PC-9 (cell line): Measurements from ENCODE around the gene NEURL1B. TPM values are rescaled to one million over a fixed set of nuclear protein-coding genes. Genes with fewer than 3 reads are reported as not detected.
A peak's percentile ranks its signal among the peaks of the same experiment; 100 is the strongest.

Source experiments
- BruUV-seq: library from RNA; stranded (reverse); fragments of 400-500 nt; replicated peaks from 2 replicates; lab custom pipeline; 2021; lab: Mats Ljungman, UMichigan
- CTCF ChIA-PET: fragments of 300-600 bp; sonication (Branson Sonifier 250); formaldehyde crosslinking; loops from one replicate; lab custom pipeline; 2022; ENCODE audit warnings: antibody characterized with exemption; lab: Charles Lee
- POLR2A ChIA-PET: fragments of 300-600 bp; sonication (Branson Sonifier 250); formaldehyde crosslinking; loops from one replicate; lab custom pipeline; 2022; ENCODE audit warnings: antibody characterized with exemption; ENCODE audit not compliant: unreplicated experiment; lab: Charles Lee
- DNase-seq, 2 experiments: peaks; one replicate each; pipeline versions ENCODE4 v3.0.0 to v3.0.0-alpha.2; 2015 to 2022; ENCODE audit warnings: mixed read lengths in 1 of 2
- H2AFZ ChIP-seq: fragments of 200-600 bp; sonication (generic); 2 replicates; pipeline ENCODE4 v1.8.1; 2017; ENCODE audit warnings: antibody characterized with exemption
- H3F3A ChIP-seq: fragments of 200-600 bp; sonication (generic); 2 replicates; pipeline ENCODE4 v1.8.1; 2017; ENCODE audit warnings: antibody characterized with exemption, mild to moderate bottlenecking, low read depth; ENCODE audit not compliant: insufficient read depth
- H3K27ac ChIP-seq: fragments of 200-600 bp; sonication (generic); 2 replicates; pipeline ENCODE4 v1.6.1; 2016; ENCODE audit warnings: mixed run types
- H3K27me3 ChIP-seq: fragments of 200-600 bp; sonication (generic); 2 replicates; pipeline ENCODE4 v1.6.1; 2016; ENCODE audit warnings: low read depth, mixed run types; ENCODE audit not compliant: insufficient read depth
- H3K36me3 ChIP-seq: fragments of 200-600 bp; sonication (generic); 2 replicates; pipeline ENCODE4 v1.6.1; 2016; ENCODE audit warnings: low read depth, mixed run types
- H3K4me1 ChIP-seq: fragments of 200-600 bp; sonication (generic); replicated peaks from 2 replicates; pipeline ENCODE4 v1.6.1; 2016; ENCODE audit warnings: mixed run types; ENCODE audit not compliant: insufficient read depth
- H3K4me2 ChIP-seq: fragments of 200-600 bp; sonication (generic); 2 replicates; pipeline ENCODE4 v1.6.1; 2017; ENCODE audit warnings: mixed run types
- H3K4me3 ChIP-seq: fragments of 200-600 bp; sonication (generic); 2 replicates; pipeline ENCODE4 v1.6.1; 2016; ENCODE audit warnings: mixed run types
- H3K79me2 ChIP-seq: fragments of 200-600 bp; sonication (generic); 2 replicates; pipeline ENCODE4 v1.6.1; 2017; ENCODE audit warnings: low read depth, mixed run types
- H3K9me2 ChIP-seq: fragments of 200-600 bp; sonication (generic); 2 replicates; pipeline ENCODE4 v1.8.1; 2017; ENCODE audit warnings: mild to moderate bottlenecking; ENCODE audit not compliant: insufficient read depth
- H3K9me3 ChIP-seq: fragments of 200-600 bp; sonication (generic); 2 replicates; pipeline ENCODE4 v1.8.1; 2016; ENCODE audit warnings: low read depth; ENCODE audit not compliant: insufficient read depth
- H4K20me1 ChIP-seq: fragments of 200-600 bp; sonication (generic); 2 replicates; pipeline ENCODE4 v1.8.1; 2017; ENCODE audit not compliant: insufficient read depth
- EZH2 ChIP-seq: fragments of 200-600 bp; sonication (generic); IDR thresholded peaks from 2 replicates; pipeline ENCODE4 v1.8.0; 2017; ENCODE audit warnings: antibody characterized with exemption, low read depth
- intact Hi-C: fragments of 100-400 bp; cut with micrococcal nuclease; formaldehyde crosslinking; loops from one replicate; pipeline ENCODE4 v1.10.0; 2022; ENCODE audit not compliant: unreplicated experiment
- total RNA-seq: library from RNA; stranded (reverse); gene quantifications from 2 replicates; pipeline ENCODE4 v1.2.3, GENCODE V29; 2021
- TF ChIP-seq, protein P1 (sequence below): fragments of 200-600 bp; sonication (generic); conservative IDR thresholded peaks from 2 replicates; pipeline ENCODE4 v1.6.1; 2017; ENCODE audit warnings: mixed run types, antibody characterized with exemption, mild to moderate bottlenecking, moderate library complexity

The NEURL1B gene
- total RNA-seq, 1 experiment from 2014 or later, result 14.3 TPM

DNA sequence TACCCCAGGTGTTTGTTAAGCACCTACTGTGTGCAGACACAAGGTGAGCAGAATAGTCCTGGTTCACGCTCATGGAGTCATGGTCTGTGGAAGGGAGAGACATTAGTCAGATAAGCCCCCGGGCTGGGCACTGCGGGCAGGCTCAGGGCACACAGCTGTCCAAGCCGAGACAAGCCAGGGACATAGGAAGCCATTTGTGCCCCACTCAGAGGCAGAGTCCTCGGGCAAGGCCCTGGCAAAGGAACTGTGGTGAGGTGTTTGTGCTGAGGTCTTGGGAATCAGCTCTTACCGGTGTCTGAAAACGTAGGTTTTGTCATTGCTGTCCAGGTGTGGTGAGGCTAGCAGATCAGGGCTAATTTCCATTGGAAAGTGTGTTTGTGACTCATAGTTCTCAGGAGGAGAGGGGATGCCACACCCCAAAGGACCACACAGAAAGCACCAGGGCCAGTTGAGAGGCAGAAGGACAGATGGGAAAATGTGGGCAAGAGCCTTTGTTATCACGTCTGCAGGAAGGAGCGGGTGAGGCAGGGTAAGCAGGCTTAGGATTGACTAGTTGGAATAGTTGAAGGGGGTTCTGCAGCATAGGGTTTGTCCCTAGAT is 46.1 kb upstream of the NEURL1B start:
- intact Hi-C loops, result no loop called here
- peaks cover 29% of the 10 kb centered on the region for H3K27me3 ChIP-seq
- no peaks in the 10 kb centered on the region for H3F3A ChIP-seq
- no peak overlapping the region for H3K27ac ChIP-seq
- no peak overlapping the region for H3K4me3 ChIP-seq
- no peaks in the 10 kb centered on the region for H3K9me3 ChIP-seq
- ChIA-PET POLR2A (no interaction called here), CTCF (no interaction called here)
- TF ChIP-seq EZH2, result no peak
- TF ChIP-seq, protein P1, sequence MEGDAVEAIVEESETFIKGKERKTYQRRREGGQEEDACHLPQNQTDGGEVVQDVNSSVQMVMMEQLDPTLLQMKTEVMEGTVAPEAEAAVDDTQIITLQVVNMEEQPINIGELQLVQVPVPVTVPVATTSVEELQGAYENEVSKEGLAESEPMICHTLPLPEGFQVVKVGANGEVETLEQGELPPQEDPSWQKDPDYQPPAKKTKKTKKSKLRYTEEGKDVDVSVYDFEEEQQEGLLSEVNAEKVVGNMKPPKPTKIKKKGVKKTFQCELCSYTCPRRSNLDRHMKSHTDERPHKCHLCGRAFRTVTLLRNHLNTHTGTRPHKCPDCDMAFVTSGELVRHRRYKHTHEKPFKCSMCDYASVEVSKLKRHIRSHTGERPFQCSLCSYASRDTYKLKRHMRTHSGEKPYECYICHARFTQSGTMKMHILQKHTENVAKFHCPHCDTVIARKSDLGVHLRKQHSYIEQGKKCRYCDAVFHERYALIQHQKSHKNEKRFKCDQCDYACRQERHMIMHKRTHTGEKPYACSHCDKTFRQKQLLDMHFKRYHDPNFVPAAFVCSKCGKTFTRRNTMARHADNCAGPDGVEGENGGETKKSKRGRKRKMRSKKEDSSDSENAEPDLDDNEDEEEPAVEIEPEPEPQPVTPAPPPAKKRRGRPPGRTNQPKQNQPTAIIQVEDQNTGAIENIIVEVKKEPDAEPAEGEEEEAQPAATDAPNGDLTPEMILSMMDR, result no peak
- no peaks in the 10 kb centered on the region for H3K36me3 ChIP-seq
- H3K4me1 ChIP-seq, result no peaks in the 10 kb centered on the region
- peak; percentile 11 to 38 for DNase-seq
- no peak overlapping the region for H2AFZ ChIP-seq
- BruUV-seq, result no TSS peak
- no peak overlapping the region for H3K4me2 ChIP-seq
- no peaks in the 10 kb centered on the region for H3K79me2 ChIP-seq
- H3K9me2 ChIP-seq, result no peaks in the 10 kb centered on the region
- H4K20me1 ChIP-seq, result no peaks in the 10 kb centered on the region; the same call in 1 of the 2 replicates

DNA sequence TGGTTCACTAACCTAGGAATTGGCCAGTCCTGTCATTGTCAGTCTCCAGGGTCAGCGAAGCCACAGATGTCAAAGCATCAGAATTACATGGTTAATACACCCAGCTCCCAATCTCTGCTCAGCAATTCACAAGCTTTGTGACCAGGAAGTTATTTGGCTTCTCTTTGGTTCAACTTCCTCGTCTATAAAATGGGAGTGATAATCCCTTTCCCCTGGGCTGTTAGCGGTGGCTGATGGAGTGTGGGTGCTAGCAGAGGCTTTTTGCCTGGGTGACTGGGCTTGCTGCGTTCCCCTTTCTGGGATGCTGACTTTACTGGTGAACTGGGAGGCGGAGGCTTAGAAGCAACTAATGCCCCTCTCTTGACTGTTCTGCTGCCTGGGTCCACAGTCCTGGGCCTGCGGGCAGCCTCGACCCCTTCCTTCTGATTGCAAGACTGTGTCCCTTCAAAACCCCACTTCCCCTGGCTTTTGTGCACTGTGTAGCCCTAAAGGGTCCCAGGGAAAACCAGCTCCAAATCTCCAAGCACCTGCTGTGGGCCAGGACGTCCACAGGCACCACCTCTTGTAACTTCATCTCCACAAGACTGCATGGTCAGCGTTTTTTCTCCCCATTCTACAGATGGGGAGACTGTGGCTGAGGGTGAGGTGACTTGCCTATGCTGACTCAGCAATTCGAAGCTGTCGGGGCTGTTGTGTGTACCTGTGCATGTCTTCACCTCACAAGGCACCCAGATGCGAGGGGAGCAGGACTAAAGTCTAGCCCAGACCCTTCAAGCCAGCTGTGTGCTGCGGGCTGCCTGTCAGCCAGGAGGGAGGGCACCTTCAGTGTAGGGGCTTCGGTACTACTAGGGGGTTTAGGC is 45.2 kb upstream of the NEURL1B start:
- POLR2A ChIA-PET, result no interaction called here
- Histone ChIP-seq H3K36me3 (no peaks in the 10 kb centered on the region), H3K4me2 (no peak overlapping the region), H4K20me1 (no peaks in the 10 kb centered on the region; the same call in 1 of the 2 replicates), H3K27ac (no peak overlapping the region), H3K9me3 (no peaks in the 10 kb centered on the region), H3K9me2 (no peaks in the 10 kb centered on the region), H3K4me1 (no peaks in the 10 kb centered on the region), H2AFZ (no peak overlapping the region), H3K4me3 (no peak overlapping the region), H3K79me2 (no peaks in the 10 kb centered on the region), H3F3A (no peaks in the 10 kb centered on the region), H3K27me3 (peaks cover 22% of the 10 kb centered on the region)
- TF ChIP-seq, protein P1, result no peak
- TF ChIP-seq EZH2, result no peak
- BruUV-seq, result no TSS peak
- intact Hi-C loops, result no loop called here
- CTCF ChIA-PET, result no interaction called here
- DNase-seq, result no peak

DNA sequence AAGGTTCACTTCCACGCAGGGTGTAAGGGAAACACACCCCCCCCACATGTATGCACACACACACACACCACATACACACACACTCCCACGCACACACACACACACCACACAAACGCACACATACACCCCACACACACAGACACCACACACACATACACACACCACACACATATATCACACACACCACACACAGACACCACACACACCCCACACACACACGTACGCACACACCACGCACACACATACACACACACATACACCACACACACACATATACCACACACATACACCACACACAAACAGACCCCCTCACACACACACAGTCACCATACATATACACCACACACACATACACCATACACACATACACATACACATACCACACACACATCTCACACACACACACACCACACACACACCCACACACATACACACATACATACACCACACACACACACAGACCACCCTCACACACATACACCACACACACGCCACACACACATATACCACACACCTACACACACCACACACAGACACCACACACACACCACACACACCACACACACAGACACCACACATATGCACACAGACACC is 44.3 kb upstream of the NEURL1B start:
- POLR2A ChIA-PET, result no interaction called here
- no peak overlapping the region for H3K27ac ChIP-seq
- H3K9me2 ChIP-seq, result no peaks in the 10 kb centered on the region
- H2AFZ ChIP-seq, result no peak overlapping the region
- no peak overlapping the region for H3K4me2 ChIP-seq
- CTCF ChIA-PET, result no interaction called here
- H3K36me3 ChIP-seq, result no peaks in the 10 kb centered on the region
- H3K27me3 ChIP-seq, result peaks cover 14% of the 10 kb centered on the region
- intact Hi-C loops, result no loop called here
- no peaks in the 10 kb centered on the region for H3F3A ChIP-seq
- no peaks in the 10 kb centered on the region for H3K9me3 ChIP-seq
- no peaks in the 10 kb centered on the region; the same call in 1 of the 2 replicates for H4K20me1 ChIP-seq
- no peaks in the 10 kb centered on the region for H3K4me1 ChIP-seq
- no peaks in the 10 kb centered on the region for H3K79me2 ChIP-seq
- no peak overlapping the region for H3K4me3 ChIP-seq
- TF ChIP-seq EZH2, result no peak
- TF ChIP-seq, protein P1, result no peak
- BruUV-seq, result no TSS peak
- DNase-seq, result no peak
